GM10248 (cell line): ENCODE measurements around the gene PADI6.

Source experiments
- CTCF ChIA-PET: fragments of 300-600 bp; sonication (Branson Sonifier 250); formaldehyde crosslinking; extraction: SDS; loops from one replicate; lab custom pipeline; 2021; ENCODE audit warnings: antibody characterized with exemption; lab: Yijun Ruan, JAX
- POLR2A ChIA-PET: fragments of 350-650 bp; sonication (Branson Sonifier 250); formaldehyde crosslinking; extraction: SDS; loops from one replicate; lab custom pipeline; 2020; ENCODE audit warnings: antibody characterized with exemption; lab: Yijun Ruan, JAX
- DNase-seq: peaks from one replicate; pipeline ENCODE4 v3.0.0; 2012; ENCODE audit errors: extremely low spot score
- CTCF ChIP-seq: IDR thresholded peaks from 2 replicates; pipeline ENCODE4 v1.5.1; 2012; ENCODE audit warnings: mild to moderate bottlenecking, low read depth; ENCODE audit errors: extremely low read depth, missing control alignments, control extremely low read depth

The PADI6 gene

GRCh38 chr1:17347769-17348592, 24.0 kb upstream of the PADI6 start:
- CTCF ChIA-PET = no interaction called here
- TF ChIP-seq CTCF = no peak
- DNase-seq = no peak
- POLR2A ChIA-PET = no interaction called here

- POLR2A ChIA-PET = no interaction called here
- CTCF ChIA-PET = no interaction called here
- TF ChIP-seq CTCF = no peak
- peak; percentile 69 for DNase-seq
These were observed 23.3 kb upstream of the PADI6 start for GRCh38 chr1:17348593-17349234.

- no peak for TF ChIP-seq CTCF
- POLR2A ChIA-PET = no interaction called here
- CTCF ChIA-PET = interaction anchor here (0.8 to 1.0 kb wide), 2 partner anchors 11 to 13 kb away, joined by 3 read pairs; no protein-coding TSS in a partner anchor
- no peak for DNase-seq
These were observed 21.9 kb upstream of the PADI6 start for GRCh38 chr1:17350083-17350482.

- CTCF ChIA-PET = no interaction called here
These were observed 21.0 kb upstream of the PADI6 start for GRCh38 chr1:17350928-17351446.

GRCh38 chr1:17351598-17352324, 20.2 kb upstream of the PADI6 start:
- no peak for TF ChIP-seq CTCF
- ChIA-PET POLR2A (interaction anchor here (0.5 kb wide), 1 partner anchor 10 kb away, joined by 3 read pairs; no protein-coding TSS in a partner anchor), CTCF (no interaction called here)
- DNase-seq = no peak

More at GRCh38 chr1:17350928-17351446, 21.0 kb upstream of the PADI6 start:
- TF ChIP-seq CTCF = no peak
- POLR2A ChIA-PET = interaction anchor here (0.5 kb wide), 1 partner anchor 9 kb away, joined by 3 read pairs; no protein-coding TSS in a partner anchor
- no peak for DNase-seq

- TF ChIP-seq CTCF = no peak
- ChIA-PET POLR2A (no interaction called here), CTCF (no interaction called here)
- DNase-seq = no peak
These were observed 19.5 kb upstream of the PADI6 start for GRCh38 chr1:17352419-17352909.
